Trophoblast cell (in vitro differentiated cells and primary cell): ENCODE data around the gene LDLRAD4.

Experiments
- DNase-seq, 2 donors: peaks; one replicate each; pipeline ENCODE4 v3.0.0-alpha.2; 2016
- H2AFZ ChIP-seq: 2 replicates; pipeline ENCODE4 v1.6.1; 2013; ENCODE audit warnings: low read length, moderate library complexity, mild to moderate bottlenecking; ENCODE audit not compliant: insufficient read depth, poor library complexity
- H2AK5ac ChIP-seq: 2 replicates; pipeline ENCODE4 v1.6.1; 2013; ENCODE audit warnings: mild to moderate bottlenecking, low read length
- H2BK120ac ChIP-seq: 2 replicates; pipeline ENCODE4 v1.6.1; 2013; ENCODE audit warnings: low read length, mild to moderate bottlenecking, moderate library complexity; ENCODE audit not compliant: insufficient read depth, poor library complexity
- H2BK12ac ChIP-seq: 2 replicates; pipeline ENCODE4 v1.6.1; 2013; ENCODE audit warnings: mild to moderate bottlenecking, low read length, moderate library complexity
- H2BK5ac ChIP-seq: 2 replicates; pipeline ENCODE4 v1.6.1; 2013; ENCODE audit warnings: low read length, low read depth, moderate library complexity, mild to moderate bottlenecking; ENCODE audit not compliant: poor library complexity
- H3K14ac ChIP-seq: 2 replicates; pipeline ENCODE4 v1.6.1; 2013; ENCODE audit warnings: mild to moderate bottlenecking, low read length
- H3K18ac ChIP-seq: 2 replicates; pipeline ENCODE4 v1.6.1; 2013; ENCODE audit warnings: mild to moderate bottlenecking, low read length
- H3K23ac ChIP-seq: 2 replicates; pipeline ENCODE4 v1.6.1; 2013; ENCODE audit warnings: low read length
- H3K27ac ChIP-seq: 2 replicates; pipeline ENCODE4 v1.5.1; 2013; ENCODE audit warnings: low read depth, mild to moderate bottlenecking, inconsistent platforms, low read length, moderate library complexity
- H3K27me3 ChIP-seq: 2 replicates; pipeline ENCODE4 v1.6.1; 2013; ENCODE audit warnings: inconsistent platforms, mild to moderate bottlenecking, low read length, moderate library complexity; ENCODE audit not compliant: insufficient read depth
- H3K36me3 ChIP-seq, 2 experiments: 1 replicate in 1 of 2; 2 replicates in 1 of 2; pipeline ENCODE4 v1.6.1; 2013; ENCODE audit warnings: low read length in 2 of 2, mild to moderate bottlenecking in 2 of 2, moderate library complexity in 1 of 2; ENCODE audit not compliant: insufficient read depth in 2 of 2, control insufficient read depth in 1 of 2
- H3K4ac ChIP-seq: 2 replicates; pipeline ENCODE4 v1.6.1; 2013; ENCODE audit warnings: low read depth, mild to moderate bottlenecking, low read length, moderate library complexity
- H3K4me1 ChIP-seq, 2 experiments: 1 replicate in 1 of 2; 2 replicates in 1 of 2; pipeline ENCODE4 v1.6.1; 2013; ENCODE audit warnings: low read length in 2 of 2, mild to moderate bottlenecking in 2 of 2, moderate library complexity in 1 of 2; ENCODE audit not compliant: insufficient read depth in 2 of 2, control insufficient read depth in 1 of 2
- H3K4me2 ChIP-seq: 2 replicates; pipeline ENCODE4 v1.6.1; 2013; ENCODE audit warnings: inconsistent platforms, mild to moderate bottlenecking, low read length, moderate library complexity
- H3K4me3 ChIP-seq: 2 replicates; pipeline ENCODE4 v1.5.1; 2013; ENCODE audit warnings: mild to moderate bottlenecking, low read depth, low read length, inconsistent platforms
- H3K79me1 ChIP-seq: one replicate; pipeline ENCODE4 v1.6.1; 2013; ENCODE audit warnings: low read length
- H3K79me2 ChIP-seq: 2 replicates; pipeline ENCODE4 v1.6.1; 2013; ENCODE audit warnings: low read length, mild to moderate bottlenecking; ENCODE audit not compliant: control insufficient read depth, insufficient read depth, poor library complexity
- H3K9ac ChIP-seq: 2 replicates; pipeline ENCODE4 v1.6.1; 2013; ENCODE audit warnings: mild to moderate bottlenecking, low read length
- H3K9me3 ChIP-seq: 2 replicates; pipeline ENCODE4 v1.6.1; 2013; ENCODE audit warnings: low read depth, mild to moderate bottlenecking, control low read depth, inconsistent platforms, low read length; ENCODE audit not compliant: insufficient read depth
- H4K12ac ChIP-seq: 2 replicates; pipeline ENCODE4 v1.6.1; 2013; ENCODE audit warnings: low read depth, mild to moderate bottlenecking, low read length, moderate library complexity
- H4K8ac ChIP-seq: 2 replicates; pipeline ENCODE4 v1.6.1; 2013; ENCODE audit warnings: low read depth, mild to moderate bottlenecking, low read length, moderate library complexity
- H4K91ac ChIP-seq: one replicate; pipeline ENCODE4 v1.6.1; 2013; ENCODE audit warnings: low read depth, mild to moderate bottlenecking, low read length, moderate library complexity
- WGBS: extraction: QIAGEN DNeasy Blood & Tissue Kit; methylation state at CpG from one replicate; pipeline ENCODE4 v1.1.7; 2013; ENCODE audit warnings: missing lambda C conversion rate; ENCODE audit not compliant: insufficient read length, insufficient coverage; ENCODE audit errors: extremely low coverage; 5-methylcytosine and 5-hydroxymethylcytosine counted together

The LDLRAD4 gene

DNA sequence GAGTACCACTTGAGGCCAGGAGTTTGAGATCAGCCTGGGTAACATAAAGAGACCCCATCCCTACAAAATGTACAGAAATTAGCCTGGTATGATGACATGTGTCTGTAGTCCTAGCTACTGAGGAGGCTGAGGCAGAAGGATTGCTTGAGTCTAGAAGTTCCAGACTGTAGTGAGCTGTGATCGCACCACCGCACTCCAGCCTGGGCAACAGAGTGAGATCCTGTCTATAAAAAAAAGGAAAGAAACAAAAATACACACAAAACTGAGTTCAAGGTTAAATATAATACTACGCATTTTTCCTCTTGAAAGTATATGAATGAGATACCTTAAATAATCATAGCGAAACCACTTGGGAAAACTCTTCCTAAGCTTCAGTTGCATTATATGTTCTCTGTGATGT, 94.0 kb downstream of the LDLRAD4 start:
- no peak overlapping the region for H3K4ac ChIP-seq
- no peak overlapping the region for H2BK12ac ChIP-seq
- H3K18ac ChIP-seq = no peak overlapping the region
- no CpG with 5 or more reads among the region's 4 CpGs for WGBS
- no peaks in the 10 kb centered on the region for H3K79me2 ChIP-seq
- H3K23ac ChIP-seq = no peak overlapping the region
- H3K9me3 ChIP-seq = peaks cover 9% of the 10 kb centered on the region
- no peak overlapping the region for H3K9ac ChIP-seq
- H2AFZ ChIP-seq = no peak overlapping the region
- H2BK120ac ChIP-seq = no peak overlapping the region
- H3K27me3 ChIP-seq = no peaks in the 10 kb centered on the region
- H3K4me1 ChIP-seq = peaks cover 0 to 2% of the 10 kb centered on the region in 2 experiments
- no peak overlapping the region for H3K14ac ChIP-seq
- no peak overlapping the region for H3K27ac ChIP-seq
- H2AK5ac ChIP-seq = no peak overlapping the region
- no peak overlapping the region for H3K4me2 ChIP-seq
- H4K12ac ChIP-seq = no peak overlapping the region
- no peak overlapping the region for H4K8ac ChIP-seq
- H3K4me3 ChIP-seq = no peak overlapping the region
- DNase-seq = no peak
- no peak overlapping the region for H4K91ac ChIP-seq
- H3K79me1 ChIP-seq = no peaks in the 10 kb centered on the region
- H2BK5ac ChIP-seq = no peak overlapping the region
- no peaks in the 10 kb centered on the region for H3K36me3 ChIP-seq

GRCh38 chr18:13313006-13313686, 94.6 kb downstream of the LDLRAD4 start:
- Histone ChIP-seq H3K9ac (no peak overlapping the region), H2BK5ac (no peak overlapping the region), H3K18ac (no peak overlapping the region), H3K23ac (no peak overlapping the region), H3K4me1 (peaks cover 0 to 2% of the 10 kb centered on the region in 2 experiments), H2AK5ac (no peak overlapping the region), H3K9me3 (peaks cover 9% of the 10 kb centered on the region), H3K4me3 (no peak overlapping the region), H3K27me3 (no peaks in the 10 kb centered on the region), H2AFZ (no peak overlapping the region), H4K8ac (no peak overlapping the region), H3K79me2 (no peaks in the 10 kb centered on the region), H3K36me3 (no peaks in the 10 kb centered on the region), H3K27ac (no peak overlapping the region), H2BK120ac (no peak overlapping the region), H3K14ac (no peak overlapping the region), H3K4me2 (no peak overlapping the region), H3K4ac (no peak overlapping the region), H4K12ac (no peak overlapping the region), H3K79me1 (no peaks in the 10 kb centered on the region), H4K91ac (no peak overlapping the region), H2BK12ac (no peak overlapping the region)
- WGBS = no CpG with 5 or more reads among the region's 19 CpGs
- DNase-seq = no peak

GRCh38 chr18:13315000-13315399, 96.4 kb downstream of the LDLRAD4 start:
- Histone ChIP-seq H3K18ac (no peak overlapping the region), H3K27ac (no peak overlapping the region), H3K23ac (no peak overlapping the region), H4K91ac (no peak overlapping the region), H3K14ac (no peak overlapping the region), H3K9ac (no peak overlapping the region), H4K12ac (no peak overlapping the region), H3K79me1 (no peaks in the 10 kb centered on the region), H3K36me3 (no peaks in the 10 kb centered on the region), H3K27me3 (no peaks in the 10 kb centered on the region), H2BK120ac (no peak overlapping the region), H3K79me2 (no peaks in the 10 kb centered on the region), H3K9me3 (peaks cover 9% of the 10 kb centered on the region), H2AFZ (no peak overlapping the region), H2BK12ac (no peak overlapping the region), H3K4me2 (no peak overlapping the region), H3K4me3 (no peak overlapping the region), H3K4ac (no peak overlapping the region), H4K8ac (no peak overlapping the region), H2AK5ac (no peak overlapping the region), H3K4me1 (peaks cover 4% of the 10 kb centered on the region in 2 experiments), H2BK5ac (no peak overlapping the region)
- WGBS = no CpG with 5 or more reads among the region's 2 CpGs
- DNase-seq = no peak

DNA sequence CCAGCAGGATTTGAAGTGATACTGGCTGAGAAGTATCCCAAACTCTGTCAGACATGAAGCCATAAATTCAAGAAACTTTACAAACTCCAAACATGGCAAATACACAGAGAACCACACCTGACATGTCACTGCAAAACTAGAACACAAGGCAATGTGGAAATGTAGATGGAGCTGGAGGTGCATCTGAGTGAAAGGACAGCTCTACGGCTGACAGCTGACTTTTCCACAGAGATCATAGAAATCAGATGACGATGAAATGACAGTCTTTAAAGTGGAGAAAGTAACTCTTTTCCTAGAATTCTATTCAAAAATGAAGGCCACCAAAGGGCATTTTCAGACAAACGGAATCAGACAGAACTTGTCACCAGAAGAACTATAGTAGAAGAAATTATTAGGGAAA, 97.5 kb downstream of the LDLRAD4 start:
- no peak overlapping the region for H2BK5ac ChIP-seq
- WGBS = no CpG with 5 or more reads among the region's 3 CpGs
- H2AFZ ChIP-seq = no peak overlapping the region
- no peak overlapping the region for H3K27ac ChIP-seq
- no peak overlapping the region for H3K4ac ChIP-seq
- H3K4me2 ChIP-seq = no peak overlapping the region
- H3K9ac ChIP-seq = no peak overlapping the region
- no peak overlapping the region for H2BK12ac ChIP-seq
- no peak for DNase-seq
- no peaks in the 10 kb centered on the region for H3K27me3 ChIP-seq
- H4K8ac ChIP-seq = no peak overlapping the region
- peaks cover 4% of the 10 kb centered on the region in 2 experiments for H3K4me1 ChIP-seq
- no peak overlapping the region for H2BK120ac ChIP-seq
- no peak overlapping the region for H4K12ac ChIP-seq
- H3K18ac ChIP-seq = no peak overlapping the region
- H2AK5ac ChIP-seq = no peak overlapping the region
- no peak overlapping the region for H3K4me3 ChIP-seq
- H3K9me3 ChIP-seq = peaks cover 11% of the 10 kb centered on the region
- no peak overlapping the region for H4K91ac ChIP-seq
- H3K36me3 ChIP-seq = no peaks in the 10 kb centered on the region
- H3K23ac ChIP-seq = no peak overlapping the region
- H3K79me2 ChIP-seq = no peaks in the 10 kb centered on the region
- no peaks in the 10 kb centered on the region for H3K79me1 ChIP-seq
- no peak overlapping the region for H3K14ac ChIP-seq
